AG10803 (cell line): ENCODE results near the gene IFITM5.
A peak's percentile ranks its signal among the peaks of the same experiment; 100 is the strongest.

Experiments used
- DNase-seq: peaks from one replicate; pipeline ENCODE4 v3.0.0; 2010; ENCODE audit warnings: low read depth
- H3K4me3 ChIP-seq: 2 replicates; pipeline ENCODE4 v1.5.1; 2011; ENCODE audit warnings: mild to moderate bottlenecking, low read length, control low read depth
- CTCF ChIP-seq: conservative IDR thresholded peaks from 2 replicates; pipeline ENCODE4 v1.5.1; 2011; ENCODE audit warnings: mild to moderate bottlenecking, low read length, control low read depth, inconsistent platforms

IFITM5 gene

GRCh38 chr11:253160-253885 is 46.0 kb downstream of the IFITM5 start:
- no peak overlapping the region for H3K4me3 ChIP-seq
- TF ChIP-seq CTCF = no peak
- no peak for DNase-seq

GRCh38 chr11:252666-253065 is 46.7 kb downstream of the IFITM5 start:
- DNase-seq = no peak
- no peak for TF ChIP-seq CTCF
- H3K4me3 ChIP-seq = no peak overlapping the region

- 0 out of 2 replicates have a peak, but pooled peaks have one; percentile 4 for TF ChIP-seq CTCF
- no peak overlapping the region for H3K4me3 ChIP-seq
- DNase-seq = peak; percentile 15
Measured at GRCh38 chr11:251550-251949, 47.8 kb downstream of the IFITM5 start.

GRCh38 chr11:250740-251299 is 48.5 kb downstream of the IFITM5 start:
- DNase-seq = peak; percentile 52
- peak; percentile 68 for TF ChIP-seq CTCF
- H3K4me3 ChIP-seq = no peak overlapping the region

- TF ChIP-seq CTCF = no peak
- H3K4me3 ChIP-seq = no peak overlapping the region
- DNase-seq = no peak
Measured at GRCh38 chr11:250274-250673, 49.1 kb downstream of the IFITM5 start.

- no peak overlapping the region for H3K4me3 ChIP-seq
Measured at GRCh38 chr11:249062-249461, 50.3 kb downstream of the IFITM5 start.

More at GRCh38 chr11:249062-249461, 50.3 kb downstream of the IFITM5 start:
- no peak for TF ChIP-seq CTCF
- no peak for DNase-seq
